ENCODE data around the gene PPP1R37.

PPP1R37 gene

GRCh38 chr19:45070861-45071544, 22.0 kb upstream of the PPP1R37 start:
- no peak for DNase-seq

DNA sequence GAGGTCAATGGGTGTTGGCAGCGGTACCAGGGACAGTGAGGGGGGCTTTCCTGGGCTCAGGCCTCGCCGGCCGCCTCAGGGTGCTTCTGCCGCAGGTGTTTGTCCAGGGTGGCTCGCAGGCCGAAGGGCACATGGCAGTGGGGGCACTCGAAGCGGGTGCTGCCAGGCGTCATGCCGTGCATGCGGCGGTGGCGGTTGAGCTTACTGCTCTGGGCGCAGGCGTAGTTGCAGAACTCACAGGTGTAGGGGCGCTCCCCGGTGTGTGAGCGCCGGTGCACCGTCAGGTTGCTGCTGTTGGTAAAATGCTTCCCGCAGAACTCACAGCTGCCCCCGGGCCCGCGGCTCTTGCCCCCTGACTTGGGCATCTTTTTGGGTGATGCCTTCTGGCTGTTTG, 21.4 kb upstream of the PPP1R37 start:
- no peak for DNase-seq

DNA sequence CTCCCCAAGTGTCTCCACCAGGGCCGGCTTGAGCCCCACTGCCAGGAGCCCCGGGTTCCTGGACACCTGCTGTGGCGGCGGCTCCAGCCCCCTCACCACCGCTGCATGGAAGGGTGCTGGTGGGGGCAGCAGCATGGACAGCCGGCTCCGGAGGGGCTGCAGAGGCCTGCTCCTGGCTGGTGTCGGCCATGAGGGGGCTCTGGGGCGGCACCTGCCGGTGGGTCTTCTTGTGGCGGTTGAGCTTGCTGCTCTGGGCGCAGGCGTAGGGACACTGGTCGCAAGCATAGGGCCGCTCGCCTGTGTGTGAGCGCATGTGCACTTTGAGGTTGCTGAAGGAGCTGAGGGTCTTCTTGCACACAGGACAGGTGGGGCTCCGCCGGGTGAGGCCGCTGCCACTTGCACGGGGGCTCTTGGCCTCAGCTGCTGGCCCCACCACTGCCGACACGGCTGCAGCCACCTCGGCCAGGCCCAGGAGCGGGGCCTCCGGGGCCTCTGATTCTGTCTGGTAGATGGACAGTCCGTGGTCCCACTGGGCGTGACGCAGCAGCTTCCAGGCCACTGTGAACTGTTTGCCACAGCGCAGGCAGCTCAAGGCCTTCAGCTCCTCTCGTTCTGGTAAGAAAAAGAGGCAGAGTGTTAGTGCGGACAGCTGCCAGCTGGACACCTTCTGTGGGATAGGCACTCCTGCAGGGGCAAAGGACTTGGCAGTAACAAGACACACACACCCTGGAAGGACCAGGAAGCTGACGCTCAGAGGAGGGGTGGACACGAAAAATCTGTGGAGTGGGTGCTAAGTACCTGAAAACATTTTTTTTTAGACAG, 20.8 kb upstream of the PPP1R37 start:
- no peak for DNase-seq

DNA sequence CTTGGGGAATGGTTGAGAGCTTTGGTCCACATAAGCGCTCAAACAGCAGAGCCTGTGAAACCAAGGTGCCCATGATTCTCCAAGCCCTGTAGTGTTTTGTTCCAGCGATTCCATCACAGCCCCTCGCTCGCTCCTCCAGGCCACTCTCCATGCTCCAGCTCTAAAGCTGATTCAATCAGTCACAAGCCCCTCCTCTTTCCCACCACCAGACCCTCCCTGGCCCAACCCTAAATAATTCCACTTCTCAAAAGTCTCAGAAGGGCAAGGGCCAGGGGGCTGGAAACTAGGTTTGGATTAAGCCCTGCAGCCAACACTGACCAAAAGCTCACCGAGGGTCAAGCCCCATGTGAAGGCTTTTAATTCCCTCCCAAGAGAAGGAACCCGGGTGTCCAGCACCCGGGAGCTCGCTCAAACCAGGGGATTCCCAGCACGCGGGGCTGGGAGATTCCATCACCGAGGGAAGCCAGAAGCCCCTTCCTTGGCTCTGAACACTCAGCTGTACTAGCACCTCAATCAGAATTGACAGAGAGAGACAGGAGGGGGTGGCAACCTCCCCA, 18.2 kb upstream of the PPP1R37 start:
- no peak for DNase-seq

GRCh38 chr19:45075301-45076028, 17.5 kb upstream of the PPP1R37 start:
- peak in 27 of 56 donors; percentile 1 to 42 (median 19) for DNase-seq

DNA sequence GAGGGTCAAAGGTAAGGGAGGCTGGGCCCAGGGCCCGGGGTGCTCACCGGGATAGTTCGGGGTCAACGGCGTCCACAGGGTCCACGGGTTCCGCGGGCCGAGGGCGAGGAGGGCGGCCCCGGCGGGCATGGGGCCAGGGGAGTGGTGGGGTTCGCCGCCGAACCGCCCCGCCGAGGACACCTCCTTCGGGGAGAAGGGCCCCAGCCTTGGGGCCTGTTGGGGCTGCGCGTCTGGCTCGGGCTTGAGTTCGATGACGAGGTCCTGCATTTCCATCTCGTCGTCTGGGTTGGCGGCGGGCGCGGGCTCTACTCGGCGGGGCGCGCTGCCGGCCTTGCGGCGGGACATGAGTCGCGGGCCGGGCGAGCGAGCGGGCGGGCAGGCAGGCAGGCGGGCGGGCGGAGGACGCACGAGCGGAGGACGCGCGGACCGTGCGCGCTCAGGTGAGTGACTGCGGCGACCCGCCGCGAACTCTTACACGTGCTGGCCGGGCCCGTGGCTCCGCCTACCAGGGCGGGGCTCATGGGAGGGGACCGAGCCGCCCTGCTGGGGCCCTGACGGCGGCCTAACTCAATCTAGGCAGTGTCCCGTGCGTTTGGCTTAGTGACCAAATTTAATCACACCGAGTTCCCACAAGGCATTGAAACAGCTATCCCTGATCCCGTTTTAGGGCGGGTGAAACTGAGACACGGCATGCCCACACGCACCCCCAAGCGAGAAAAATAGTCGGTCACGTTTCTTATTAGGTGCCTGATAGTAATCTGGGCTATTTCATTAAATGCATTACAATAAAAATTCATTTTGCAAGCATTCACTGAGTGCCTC, 16.7 kb upstream of the PPP1R37 start, which contains the start of gene ZNF296:
Gene ZNF296, minus strand, starts transcription at position 450 of the 822 bp plus-strand sequence. Its CDS starts 105 bp downstream, at position 345.
- peak in 12 of 56 donors; percentile 5 to 47 (median 12) for DNase-seq

DNA sequence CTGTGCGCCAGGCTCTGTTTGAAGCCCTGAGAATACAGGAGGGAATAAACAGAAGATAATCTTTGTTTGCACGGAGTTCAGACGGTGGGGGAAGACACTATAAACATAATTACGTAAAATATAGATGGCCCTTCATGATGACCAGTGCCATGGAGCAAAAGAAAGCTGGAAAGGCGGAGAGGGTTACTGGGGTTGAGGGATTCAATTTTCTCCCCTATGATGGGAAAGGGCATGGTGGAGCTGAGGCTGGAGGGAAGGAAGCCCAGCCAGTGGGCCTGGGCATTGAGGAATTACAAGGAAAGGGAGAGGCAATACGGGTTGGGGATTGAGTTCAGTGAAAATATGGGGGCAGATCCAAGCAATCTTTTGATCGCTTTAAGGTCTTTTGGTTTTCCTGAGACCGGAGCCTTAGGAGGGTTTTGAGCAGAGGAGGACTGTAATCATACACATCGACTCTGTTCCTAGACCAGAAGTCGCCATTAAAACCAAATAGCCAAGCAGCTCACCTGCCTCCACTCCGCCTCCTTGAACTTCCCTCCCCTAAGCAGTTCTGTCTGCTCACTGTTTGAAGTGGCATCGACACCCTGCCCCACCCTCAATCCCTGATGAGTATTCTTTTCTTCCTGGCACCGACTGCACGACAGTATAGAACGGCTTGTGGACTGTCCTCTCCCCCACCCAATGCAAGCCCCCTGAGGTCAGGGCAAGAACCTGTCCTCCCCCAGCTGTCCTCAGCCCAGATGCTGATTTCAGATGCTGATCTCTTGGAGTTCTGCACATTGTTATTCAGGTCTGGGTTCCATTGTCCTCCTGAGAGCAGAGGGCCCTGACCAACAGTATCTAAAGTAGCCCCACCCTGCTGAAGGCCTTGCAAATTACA, 15.9 kb upstream of the PPP1R37 start:
- DNase-seq: no peak

DNA sequence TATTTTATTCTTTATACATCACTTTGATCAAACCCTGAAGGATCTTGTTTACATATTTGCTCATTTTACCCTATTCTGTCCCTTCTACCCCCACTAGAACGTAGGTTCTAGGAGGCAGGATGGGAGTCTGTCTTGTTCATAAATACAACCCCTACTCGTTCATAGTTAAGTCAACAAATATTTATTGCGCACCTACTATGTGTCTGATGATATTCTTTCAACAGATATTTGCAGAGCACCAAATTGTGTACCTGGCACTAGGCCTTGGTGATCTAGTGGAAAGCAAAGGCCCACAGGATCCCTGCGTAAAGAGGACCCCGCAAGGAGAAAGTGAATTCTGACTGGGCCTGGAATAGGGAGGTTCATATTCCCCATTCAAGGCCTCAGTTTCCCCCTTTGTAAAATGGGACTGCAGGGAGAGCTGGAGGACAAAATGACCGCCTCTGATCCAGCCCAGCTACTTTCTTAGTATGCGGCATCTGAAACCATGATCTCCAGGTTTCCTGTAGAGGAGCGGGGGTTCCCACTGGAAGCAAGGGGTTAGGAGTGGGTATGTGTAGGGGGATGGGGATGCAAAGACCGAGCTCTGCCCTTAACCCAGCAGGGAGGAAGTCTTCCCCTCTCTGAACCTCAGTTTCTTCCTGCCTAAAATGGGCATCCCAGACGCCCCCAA, 14.5 kb upstream of the PPP1R37 start:
- DNase-seq: no peak

- peak in 53 of 56 donors; percentile 11 to 81 (median 55) for DNase-seq
Measured at GRCh38 chr19:45079063-45079910, 13.7 kb upstream of the PPP1R37 start, which contains the start of gene GEMIN7. TSS of gene GEMIN7 (plus strand) at chr19:45079260. CDS start at chr19:45090115, 10,855 bp downstream.

GRCh38 chr19:45079911-45080370, 13.0 kb upstream of the PPP1R37 start:
- DNase-seq: no peak

GRCh38 chr19:45082170-45082569, 10.8 kb upstream of the PPP1R37 start:
- DNase-seq: no peak

DNA sequence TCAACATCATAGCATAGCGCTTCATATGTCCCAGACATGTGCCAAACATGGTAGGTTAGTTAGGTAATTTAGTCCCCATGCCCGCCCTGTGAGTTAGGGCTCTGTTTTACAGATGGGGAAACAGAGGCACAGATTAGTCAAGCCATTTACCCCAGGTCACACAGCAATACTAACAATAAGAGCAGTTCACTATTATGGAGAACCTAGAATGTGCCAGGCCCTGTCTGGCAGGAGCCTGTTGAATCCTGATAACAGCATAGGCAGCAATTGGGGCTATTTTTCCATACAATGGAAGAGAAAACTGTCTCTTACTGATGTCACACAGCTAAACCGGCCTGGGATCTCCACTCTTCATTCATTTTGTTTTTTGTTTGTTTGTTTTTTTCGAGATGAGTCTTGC, 6.5 kb upstream of the PPP1R37 start:
- no peak for DNase-seq

- peak in 1 of 56 donors; percentile 16 for DNase-seq
Measured at GRCh38 chr19:45087531-45087930, 5.4 kb upstream of the PPP1R37 start.

DNA sequence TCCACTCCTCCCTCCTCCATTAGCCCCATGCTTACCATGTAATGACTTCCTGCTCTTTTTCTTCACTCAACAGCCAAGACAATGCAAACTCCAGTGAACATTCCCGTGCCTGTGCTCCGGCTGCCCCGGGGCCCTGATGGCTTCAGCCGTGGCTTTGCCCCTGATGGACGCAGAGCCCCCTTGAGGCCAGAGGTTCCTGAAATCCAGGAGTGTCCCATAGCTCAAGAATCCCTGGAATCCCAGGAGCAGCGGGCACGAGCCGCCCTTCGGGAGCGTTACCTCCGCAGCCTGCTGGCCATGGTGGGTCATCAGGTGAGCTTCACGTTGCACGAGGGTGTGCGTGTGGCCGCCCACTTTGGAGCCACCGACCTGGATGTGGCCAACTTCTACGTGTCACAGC, 2.9 kb upstream of the PPP1R37 start:
- no peak for DNase-seq

GRCh38 chr19:45090606-45091005, 2.4 kb upstream of the PPP1R37 start:
- no peak for DNase-seq

DNA sequence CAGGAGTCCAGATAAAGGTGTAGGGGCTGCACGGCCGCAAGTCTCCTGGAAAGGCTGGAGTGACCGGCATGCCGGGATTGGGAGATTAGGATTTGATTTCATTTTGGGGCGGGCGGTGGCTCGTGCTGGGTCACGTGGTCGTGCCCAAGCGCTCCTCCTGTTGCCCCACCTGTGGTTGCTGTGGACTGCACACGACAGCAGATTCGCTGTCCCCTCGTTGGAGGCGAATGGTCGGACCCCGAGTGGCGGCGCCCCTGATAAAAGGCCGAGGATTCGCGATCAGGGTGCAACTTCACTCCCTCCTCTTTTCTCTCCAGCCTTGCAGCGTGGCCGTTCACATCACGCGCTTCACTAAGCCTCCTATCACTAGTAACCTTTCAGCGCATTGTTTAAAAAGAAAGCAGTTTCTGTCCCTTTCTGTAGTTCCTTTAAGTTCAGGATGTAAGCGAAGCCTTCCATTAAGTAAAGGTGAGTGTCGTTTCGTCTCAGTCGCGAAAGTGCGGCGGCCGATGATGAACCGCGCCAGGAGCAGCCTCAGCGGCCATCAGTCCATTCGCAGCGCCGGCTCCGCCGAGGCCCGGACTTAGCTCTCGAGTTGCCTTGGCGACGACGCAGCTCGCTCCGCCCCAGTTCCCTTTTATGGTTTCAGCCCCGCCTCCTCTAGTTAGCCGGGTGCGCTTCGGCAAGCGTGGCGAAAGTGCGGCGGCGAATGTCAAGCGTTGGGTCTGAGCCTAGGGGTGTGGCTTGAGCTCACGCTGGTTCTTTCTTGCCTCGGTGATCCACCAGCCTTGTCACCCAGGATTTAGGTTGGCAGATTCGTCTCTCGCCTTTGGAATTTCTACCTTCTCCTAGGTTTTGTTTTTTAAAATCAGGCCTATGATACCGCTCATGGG, 1.7 kb upstream of the PPP1R37 start:
- peak; percentile 75 to 99 (median 98) for DNase-seq

- no peak for DNase-seq
Measured at GRCh38 chr19:45094137-45094536, 1.2 kb downstream of the PPP1R37 start.

All from nucleus accumbens (tissue), 56 donors.